ENCODE measurements around the gene RERE. TPM values are rescaled to one million over a fixed set of nuclear protein-coding genes. Genes with fewer than 3 reads are reported as not detected.

Gene RERE
- total RNA-seq (2014; rRNA removed; shearing (Covaris generic)), result 14.9 and 33.6 TPM in 2 replicates

GRCh38 chr1:8817412-8818324, at the start of gene RERE:
TSS of gene RERE (minus strand) at chr1:8817640.
- DNase-seq (ENCODE audit: low read depth), result peak; percentile 98

- DNase-seq (ENCODE audit: low read depth), result no peak
Measured at GRCh38 chr1:8866792-8867415, 49.5 kb upstream of the RERE start.

DNA sequence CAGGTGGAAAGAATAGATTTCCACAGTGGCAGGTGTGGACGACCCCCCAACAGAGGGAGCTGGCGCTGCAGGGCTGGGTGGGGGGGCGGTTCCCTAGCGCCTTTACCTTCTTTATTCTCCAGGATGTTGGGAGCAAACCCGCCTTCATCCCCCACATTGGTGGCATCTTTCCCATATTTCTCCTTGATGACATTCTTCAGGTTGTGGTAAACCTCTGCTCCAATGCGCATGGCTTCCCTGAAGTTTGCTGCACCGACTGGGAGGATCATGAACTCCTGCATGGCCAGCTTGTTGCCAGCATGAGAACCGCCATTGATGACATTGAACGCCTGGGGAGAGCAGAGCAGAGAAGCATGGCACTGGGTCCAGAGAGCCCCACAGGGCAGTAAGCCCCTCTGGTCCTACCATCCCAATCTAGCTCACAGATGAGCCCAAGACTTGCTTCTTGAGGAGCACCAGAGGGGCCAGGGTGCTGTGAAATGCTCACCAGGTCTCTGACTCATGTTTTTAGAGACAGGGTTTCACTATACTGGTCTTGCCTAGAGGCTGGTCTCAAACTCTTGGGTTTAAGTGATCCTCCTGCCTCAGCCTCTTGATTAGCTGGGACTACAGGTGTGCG, 48.8 kb upstream of the RERE start:
- no peak for DNase-seq (ENCODE audit: low read depth)

GRCh38 chr1:8864713-8865344, 47.4 kb upstream of the RERE start:
- no peak for DNase-seq (ENCODE audit: low read depth)

- DNase-seq (ENCODE audit: low read depth), result no peak
Measured at GRCh38 chr1:8863794-8864233, 46.4 kb upstream of the RERE start.

- no peak for DNase-seq (ENCODE audit: low read depth)
Measured at GRCh38 chr1:8863138-8863537, 45.7 kb upstream of the RERE start.

DNA sequence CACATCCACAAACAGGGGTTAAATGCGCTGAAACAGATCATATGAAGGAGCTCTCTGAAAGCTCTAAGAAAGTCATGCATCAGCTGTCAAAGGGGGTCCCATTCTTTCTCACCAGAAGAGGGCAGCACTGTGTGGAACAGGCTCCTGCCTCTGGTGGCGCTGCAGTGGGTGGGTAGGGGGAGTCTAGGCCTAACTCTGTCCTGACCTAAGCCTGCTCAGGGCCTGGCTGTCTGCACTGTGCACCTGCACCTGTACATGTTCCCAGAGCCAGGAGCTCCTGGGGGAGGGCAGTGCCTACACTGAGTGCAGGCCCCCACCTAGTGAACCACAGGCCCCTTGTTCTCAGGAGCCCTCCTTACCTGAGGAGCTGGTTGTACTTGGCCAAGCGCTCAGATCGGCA, 45.1 kb upstream of the RERE start:
- peak; percentile 53 for DNase-seq (ENCODE audit: low read depth)

DNA sequence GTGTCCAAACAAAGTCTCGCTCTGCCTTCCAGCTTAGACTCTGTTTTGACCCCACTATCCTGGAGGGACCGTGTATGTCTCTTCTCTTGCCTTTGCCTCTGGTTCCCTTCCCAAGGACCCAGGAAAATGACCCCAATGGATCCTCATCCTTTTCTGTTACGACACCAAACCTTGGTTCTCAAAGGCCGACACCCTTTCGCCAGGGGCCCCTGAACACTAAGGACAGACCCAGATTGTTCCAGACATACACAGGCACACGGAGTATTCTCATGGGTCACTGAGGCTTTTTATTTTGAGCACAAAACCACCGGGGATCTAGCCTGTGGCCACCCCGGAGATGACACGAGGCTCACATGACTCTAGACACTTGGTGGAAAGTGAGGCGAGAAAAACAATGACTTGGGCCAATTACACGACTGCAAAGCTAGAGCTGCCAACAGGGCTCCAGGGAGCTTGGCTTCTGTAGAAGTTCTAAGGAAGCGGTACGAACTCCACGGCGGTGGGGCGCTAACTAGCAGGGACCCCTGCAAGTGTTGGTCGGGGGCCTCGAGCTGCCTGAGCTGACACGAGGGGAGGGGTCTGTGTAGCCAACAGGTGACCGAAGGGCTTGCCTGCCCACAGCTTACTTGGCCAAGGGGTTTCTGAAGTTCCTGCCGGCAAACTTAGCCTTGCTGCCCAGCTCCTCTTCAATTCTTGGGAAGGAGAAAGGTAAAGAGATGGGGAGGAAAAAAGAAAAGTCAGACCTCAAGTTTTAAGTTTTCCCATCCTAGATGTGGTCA, 43.5 kb upstream of the RERE start:
- DNase-seq (ENCODE audit: low read depth), result no peak

DNA sequence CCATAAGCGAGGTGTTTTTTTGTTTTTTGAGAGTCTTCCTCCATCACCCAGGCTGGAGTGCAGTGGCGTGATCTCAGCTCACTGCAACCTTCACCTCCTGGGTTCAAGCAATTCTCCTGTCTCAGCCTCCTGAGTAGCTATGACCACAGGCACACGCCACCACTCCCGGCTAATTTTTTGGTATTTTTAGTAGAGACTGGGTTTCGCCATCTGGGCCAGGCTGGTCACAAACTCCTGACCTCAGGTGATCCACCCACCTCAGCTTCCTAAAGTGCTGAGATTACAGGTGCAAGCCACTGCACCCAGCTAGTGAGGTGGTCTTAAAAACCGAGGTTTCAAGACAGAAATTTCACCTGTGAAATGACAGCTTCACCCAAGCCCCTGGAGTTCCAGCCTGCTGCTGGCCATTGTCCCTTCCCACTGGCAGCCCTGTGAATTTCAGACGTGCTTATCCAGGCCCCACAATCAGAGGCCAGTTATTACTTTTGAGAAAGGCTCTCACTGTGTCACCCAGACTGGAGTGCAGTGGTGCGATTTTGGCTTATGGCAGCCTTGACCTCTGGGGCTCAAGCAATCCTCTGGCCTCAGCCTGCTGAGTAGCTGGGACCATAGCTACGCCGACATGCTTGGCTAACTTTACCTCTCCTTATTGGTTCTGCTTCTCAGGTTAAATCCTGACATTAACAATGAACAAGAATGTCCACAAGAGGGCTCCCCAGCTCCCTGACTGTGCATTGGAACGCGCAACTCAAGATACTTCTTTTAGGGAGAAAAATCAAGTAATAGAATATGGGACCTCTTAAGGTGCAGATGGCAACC, 41.7 kb upstream of the RERE start:
- peak; percentile 70 for DNase-seq (ENCODE audit: low read depth)

DNA sequence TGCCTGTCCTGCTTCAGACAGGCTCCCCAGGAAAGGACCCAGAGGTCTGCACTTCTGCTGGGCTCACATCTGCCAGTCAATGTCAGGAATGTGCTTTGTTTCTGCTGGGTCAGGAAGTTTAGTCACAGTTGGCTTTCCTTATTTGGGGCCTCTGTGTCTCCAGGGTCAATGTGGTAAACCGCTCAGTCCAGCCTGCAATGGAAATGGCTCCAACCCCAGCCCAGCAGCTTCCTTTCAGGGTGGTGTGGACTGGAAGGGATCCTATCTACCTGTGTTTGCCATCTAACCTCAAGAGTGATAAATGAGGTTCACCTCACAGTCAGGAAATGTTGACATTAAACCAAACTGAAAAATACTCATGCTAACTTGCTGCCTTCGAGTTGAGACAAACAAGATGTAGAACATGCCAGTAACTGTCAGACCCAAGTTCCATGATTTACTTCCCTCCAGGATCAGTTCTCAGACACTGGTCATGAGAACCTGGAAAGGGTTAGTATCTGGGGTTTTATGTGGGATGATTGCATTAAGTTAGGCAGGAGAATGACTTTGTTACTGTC, 40.8 kb upstream of the RERE start:
- peak; percentile 87 for DNase-seq (ENCODE audit: low read depth)

GRCh38 chr1:8856689-8857412, 39.4 kb upstream of the RERE start:
- no peak for DNase-seq (ENCODE audit: low read depth)

- no peak for DNase-seq (ENCODE audit: low read depth)
Measured at GRCh38 chr1:8854240-8854639, 36.8 kb upstream of the RERE start.

DNA sequence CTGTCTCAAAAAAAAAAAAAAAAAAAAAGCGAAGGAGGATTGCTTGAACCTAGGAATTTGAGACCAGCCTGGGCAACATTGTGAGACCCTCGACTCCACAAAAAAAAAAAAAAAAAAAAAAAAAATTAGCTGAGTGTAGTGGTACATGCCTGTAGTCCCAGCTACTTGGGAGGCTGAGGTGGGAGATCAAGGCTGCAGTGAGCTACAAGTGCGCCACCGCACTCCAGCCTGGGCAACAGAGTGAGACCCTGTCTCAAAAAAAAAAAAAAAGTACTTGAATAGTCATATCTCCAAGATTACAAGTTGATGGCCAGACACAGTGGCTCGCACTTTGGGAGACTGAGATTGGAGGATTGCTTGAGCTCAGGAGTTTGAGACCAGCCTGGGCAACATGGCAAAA, 33.6 kb upstream of the RERE start:
- DNase-seq (ENCODE audit: low read depth), result no peak

- DNase-seq (ENCODE audit: low read depth), result peak; percentile 95
Measured at GRCh38 chr1:8848663-8849386, 31.4 kb upstream of the RERE start.

- DNase-seq (ENCODE audit: low read depth), result no peak
Measured at GRCh38 chr1:8847990-8848389, 30.6 kb upstream of the RERE start.

GRCh38 chr1:8846263-8846662, 28.8 kb upstream of the RERE start:
- no peak for DNase-seq (ENCODE audit: low read depth)

DNA sequence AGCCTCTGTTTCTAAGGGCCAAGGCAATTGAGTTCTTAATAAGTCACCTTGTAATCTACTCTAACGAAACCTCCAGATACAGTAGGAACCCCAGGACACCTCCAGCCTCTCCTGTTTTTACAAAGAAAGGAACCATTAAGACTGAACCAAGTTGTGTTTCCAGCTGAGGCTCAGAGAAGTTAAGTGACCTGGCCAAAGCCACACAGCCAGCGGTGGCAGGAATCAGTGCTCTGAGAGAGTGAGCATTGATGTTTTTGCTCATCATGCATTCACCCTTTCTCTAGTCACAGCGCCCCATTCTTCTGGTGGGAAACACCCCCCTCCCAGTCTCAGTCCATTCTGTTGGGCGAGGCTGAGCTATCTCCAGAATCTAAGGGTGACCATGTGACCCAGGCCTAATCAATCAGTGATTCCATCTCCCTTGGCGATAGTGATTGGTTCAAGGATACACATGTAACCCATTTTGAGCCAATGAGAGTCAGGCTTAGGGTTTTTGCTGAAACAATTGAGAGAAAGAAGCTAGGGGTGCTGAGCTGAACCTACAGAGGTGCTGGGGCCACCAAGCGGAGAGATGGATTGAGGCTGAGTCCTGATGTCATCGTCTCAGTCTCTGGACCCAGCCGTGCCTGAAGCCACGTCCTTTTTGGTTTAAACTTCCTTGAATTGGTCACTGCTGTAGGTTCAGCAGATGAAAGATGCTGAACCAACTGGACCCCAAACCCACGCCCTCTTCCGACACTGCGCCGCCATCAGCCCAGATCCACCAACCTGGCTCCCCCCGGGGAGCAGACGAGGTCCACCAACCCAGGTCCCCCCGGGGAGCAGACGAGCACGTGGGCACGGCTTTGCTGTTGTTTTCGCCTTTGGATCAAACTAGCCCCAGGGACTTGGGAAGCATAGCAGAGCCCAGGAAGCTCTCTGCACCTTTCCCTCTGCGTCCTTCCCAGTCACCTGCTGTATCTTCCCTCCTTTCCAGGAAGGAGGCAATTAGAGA, 28.0 kb upstream of the RERE start:
- DNase-seq (ENCODE audit: low read depth), result no peak
